Measurements from ENCODE around the gene NGRN. TPM values are rescaled to one million over a fixed set of nuclear protein-coding genes. Genes with fewer than 3 reads are reported as not detected.
A peak's percentile ranks its signal among the peaks of the same experiment; 100 is the strongest.
"Not testable (repeated sequence)": the region's sequence is repeated elsewhere in the genome, so short reads cannot be mapped to it uniquely, and the experiment has no call there.

The NGRN gene
- total RNA-seq, 1 donor, result 68.4 TPM

GRCh38 chr15:90281637-90282036 is 16.2 kb downstream of the NGRN start:
- H2AFZ ChIP-seq (ENCODE audit: low read length); H3K9me3 ChIP-seq (ENCODE audit: low read depth, low read length); H3K27ac ChIP-seq (ENCODE audit: low read depth, low read length); H3K4me1 ChIP-seq (ENCODE audit: insufficient read depth, low read length); H4K20me1 ChIP-seq (ENCODE audit: insufficient read depth, low read length); H3K4me3 ChIP-seq (ENCODE audit: insufficient read depth, low read length); H3K4me2 ChIP-seq (ENCODE audit: insufficient read depth, low read length); H3K27me3 ChIP-seq (ENCODE audit: insufficient read depth, low read length); DNase-seq (ENCODE audit: insufficient read length, low spot score, missing footprints); H3K36me3 ChIP-seq (ENCODE audit: insufficient read depth, low read length); H3K79me2 ChIP-seq (ENCODE audit: insufficient read depth, low read length): not testable (repeated sequence)

GRCh38 chr15:90286678-90287077 is 21.2 kb downstream of the NGRN start:
- H3K27ac ChIP-seq (ENCODE audit: low read depth, low read length), result no peak overlapping the region
- no peak overlapping the region for H2AFZ ChIP-seq (ENCODE audit: low read length)
- no peaks in the 10 kb centered on the region for H3K79me2 ChIP-seq (ENCODE audit: insufficient read depth, low read length)
- H3K4me1 ChIP-seq (ENCODE audit: insufficient read depth, low read length), result no peaks in the 10 kb centered on the region
- no peak overlapping the region for H3K4me2 ChIP-seq (ENCODE audit: insufficient read depth, low read length)
- no peak for DNase-seq (ENCODE audit: insufficient read length, low spot score, missing footprints)
- H3K4me3 ChIP-seq (ENCODE audit: insufficient read depth, low read length), result no peak overlapping the region
- H3K36me3 ChIP-seq (ENCODE audit: insufficient read depth, low read length), result no peaks in the 10 kb centered on the region
- H3K9me3 ChIP-seq (ENCODE audit: low read depth, low read length), result no peaks in the 10 kb centered on the region
- TF ChIP-seq, protein P1, sequence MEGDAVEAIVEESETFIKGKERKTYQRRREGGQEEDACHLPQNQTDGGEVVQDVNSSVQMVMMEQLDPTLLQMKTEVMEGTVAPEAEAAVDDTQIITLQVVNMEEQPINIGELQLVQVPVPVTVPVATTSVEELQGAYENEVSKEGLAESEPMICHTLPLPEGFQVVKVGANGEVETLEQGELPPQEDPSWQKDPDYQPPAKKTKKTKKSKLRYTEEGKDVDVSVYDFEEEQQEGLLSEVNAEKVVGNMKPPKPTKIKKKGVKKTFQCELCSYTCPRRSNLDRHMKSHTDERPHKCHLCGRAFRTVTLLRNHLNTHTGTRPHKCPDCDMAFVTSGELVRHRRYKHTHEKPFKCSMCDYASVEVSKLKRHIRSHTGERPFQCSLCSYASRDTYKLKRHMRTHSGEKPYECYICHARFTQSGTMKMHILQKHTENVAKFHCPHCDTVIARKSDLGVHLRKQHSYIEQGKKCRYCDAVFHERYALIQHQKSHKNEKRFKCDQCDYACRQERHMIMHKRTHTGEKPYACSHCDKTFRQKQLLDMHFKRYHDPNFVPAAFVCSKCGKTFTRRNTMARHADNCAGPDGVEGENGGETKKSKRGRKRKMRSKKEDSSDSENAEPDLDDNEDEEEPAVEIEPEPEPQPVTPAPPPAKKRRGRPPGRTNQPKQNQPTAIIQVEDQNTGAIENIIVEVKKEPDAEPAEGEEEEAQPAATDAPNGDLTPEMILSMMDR (IDR thresholded peaks at IDR 0.05; ENCODE audit: extremely low read depth, low read depth, low read length), result peak; percentile 50
- no peaks in the 10 kb centered on the region for H3K27me3 ChIP-seq (ENCODE audit: insufficient read depth, low read length)
- no peaks in the 10 kb centered on the region for H4K20me1 ChIP-seq (ENCODE audit: insufficient read depth, low read length)

DNA sequence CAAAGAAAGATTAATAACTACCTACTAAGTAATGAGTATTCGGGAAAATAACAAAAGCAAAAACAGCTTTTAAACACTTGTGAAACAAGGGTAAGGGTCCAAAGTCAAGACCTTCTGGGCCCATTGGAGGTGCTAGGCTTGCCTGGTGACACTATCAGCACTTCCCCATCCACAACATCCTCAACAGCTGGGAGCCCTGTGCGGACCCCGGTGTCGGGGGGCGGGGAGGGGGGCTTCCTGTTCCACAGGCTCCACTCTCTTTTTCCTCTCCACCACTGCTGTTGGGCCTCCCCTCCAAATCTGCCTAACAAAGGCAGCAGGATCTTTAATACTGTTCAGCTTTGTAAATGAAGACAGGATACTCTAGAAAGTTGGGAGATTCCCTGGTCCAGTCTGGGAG is 21.6 kb downstream of the NGRN start:
- H3K27me3 ChIP-seq (ENCODE audit: insufficient read depth, low read length), result no peaks in the 10 kb centered on the region
- no peaks in the 10 kb centered on the region for H3K4me1 ChIP-seq (ENCODE audit: insufficient read depth, low read length)
- TF ChIP-seq, protein P1 (IDR thresholded peaks at IDR 0.05; ENCODE audit: extremely low read depth, low read depth, low read length), result no peak
- no peak overlapping the region for H3K4me2 ChIP-seq (ENCODE audit: insufficient read depth, low read length)
- H3K9me3 ChIP-seq (ENCODE audit: low read depth, low read length), result no peaks in the 10 kb centered on the region
- H2AFZ ChIP-seq (ENCODE audit: low read length), result peak overlapping the region; percentile 41
- H3K4me3 ChIP-seq (ENCODE audit: insufficient read depth, low read length), result no peak overlapping the region
- H3K36me3 ChIP-seq (ENCODE audit: insufficient read depth, low read length), result no peaks in the 10 kb centered on the region
- H3K27ac ChIP-seq (ENCODE audit: low read depth, low read length), result no peak overlapping the region
- no peaks in the 10 kb centered on the region for H4K20me1 ChIP-seq (ENCODE audit: insufficient read depth, low read length)
- DNase-seq (ENCODE audit: insufficient read length, low spot score, missing footprints), result no peak
- H3K79me2 ChIP-seq (ENCODE audit: insufficient read depth, low read length), result no peaks in the 10 kb centered on the region

DNA sequence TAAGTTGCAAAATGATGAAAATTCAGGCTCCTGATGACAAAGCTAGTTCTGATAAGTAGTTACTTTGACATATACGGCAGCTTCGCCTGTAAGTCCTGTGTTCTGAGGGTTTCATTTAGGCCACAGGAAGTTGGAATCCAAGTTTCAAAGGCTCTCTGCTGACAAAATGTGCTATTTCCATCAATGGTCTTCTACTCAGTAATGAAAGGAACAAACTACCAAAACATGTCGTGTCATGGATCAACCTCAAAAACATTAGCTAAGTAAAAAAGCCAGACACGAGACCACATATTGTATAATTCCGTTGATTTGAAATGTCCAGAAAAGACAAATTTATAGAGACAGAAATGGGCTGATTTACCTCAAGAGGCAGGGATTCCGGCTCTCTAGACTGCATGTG is 22.5 kb downstream of the NGRN start:
- Histone ChIP-seq H3K9me3 (ENCODE audit: low read depth, low read length) (no peaks in the 10 kb centered on the region), H3K79me2 (ENCODE audit: insufficient read depth, low read length) (no peaks in the 10 kb centered on the region), H3K27me3 (ENCODE audit: insufficient read depth, low read length) (no peaks in the 10 kb centered on the region), H4K20me1 (ENCODE audit: insufficient read depth, low read length) (no peaks in the 10 kb centered on the region), H2AFZ (ENCODE audit: low read length) (no peak overlapping the region), H3K4me1 (ENCODE audit: insufficient read depth, low read length) (no peaks in the 10 kb centered on the region), H3K4me2 (ENCODE audit: insufficient read depth, low read length) (no peak overlapping the region), H3K27ac (ENCODE audit: low read depth, low read length) (no peak overlapping the region), H3K4me3 (ENCODE audit: insufficient read depth, low read length) (no peak overlapping the region), H3K36me3 (ENCODE audit: insufficient read depth, low read length) (no peaks in the 10 kb centered on the region)
- TF ChIP-seq, protein P1 (IDR thresholded peaks at IDR 0.05; ENCODE audit: extremely low read depth, low read depth, low read length), result no peak
- no peak for DNase-seq (ENCODE audit: insufficient read length, low spot score, missing footprints)

Data from osteoblast (primary cell).